Islet of Langerhans (tissue), 1 donor: Measurements from ENCODE around the gene BCAR3.
"Not testable (repeated sequence)": the region's sequence is repeated elsewhere in the genome, so short reads cannot be mapped to it uniquely, and the experiment has no call there.

Experiments used
- FAIRE-seq: peaks from one replicate; lab custom pipeline; 2011; peaks lifted over from hg19 to GRCh38; lab: Jason Lieb, UNC

Gene BCAR3

DNA sequence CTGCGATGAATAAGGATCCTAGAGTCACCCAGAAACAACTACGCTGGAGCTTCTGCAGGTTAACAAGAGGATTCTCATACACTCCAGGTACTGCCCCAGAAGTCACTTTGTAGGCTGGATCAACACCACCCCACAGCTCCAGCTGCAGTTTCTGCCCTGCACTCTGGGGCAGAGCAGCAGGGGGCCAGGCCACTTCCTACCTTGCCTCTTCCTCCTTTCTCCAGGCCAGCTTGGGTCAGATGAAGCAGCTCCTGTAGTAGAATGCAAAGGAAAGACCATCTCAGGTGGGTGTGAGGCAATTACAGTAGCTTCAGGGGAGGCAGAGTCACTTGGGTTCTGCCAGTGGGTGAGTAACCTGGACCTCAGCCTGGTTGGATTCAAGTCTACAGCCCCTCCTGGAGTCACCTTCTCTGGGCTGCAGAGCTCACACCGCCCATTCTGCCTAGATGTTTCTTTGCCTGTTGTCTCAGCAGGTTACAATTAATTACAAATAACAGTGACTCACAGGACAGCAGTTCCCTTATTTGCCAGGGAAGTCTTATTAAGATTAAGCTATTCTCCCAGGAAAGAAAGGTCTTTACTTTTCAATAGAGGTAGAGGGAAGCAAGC lies 24.4 kb upstream of the BCAR3 start:
- no peak for FAIRE-seq

GRCh38 chr1:93704052-93704451 lies 22.4 kb upstream of the BCAR3 start:
- FAIRE-seq = no peak

- FAIRE-seq = no peak
These were observed 22.0 kb upstream of the BCAR3 start for GRCh38 chr1:93703643-93704042.

- FAIRE-seq = no peak
These were observed 21.2 kb upstream of the BCAR3 start for GRCh38 chr1:93702828-93703183.

DNA sequence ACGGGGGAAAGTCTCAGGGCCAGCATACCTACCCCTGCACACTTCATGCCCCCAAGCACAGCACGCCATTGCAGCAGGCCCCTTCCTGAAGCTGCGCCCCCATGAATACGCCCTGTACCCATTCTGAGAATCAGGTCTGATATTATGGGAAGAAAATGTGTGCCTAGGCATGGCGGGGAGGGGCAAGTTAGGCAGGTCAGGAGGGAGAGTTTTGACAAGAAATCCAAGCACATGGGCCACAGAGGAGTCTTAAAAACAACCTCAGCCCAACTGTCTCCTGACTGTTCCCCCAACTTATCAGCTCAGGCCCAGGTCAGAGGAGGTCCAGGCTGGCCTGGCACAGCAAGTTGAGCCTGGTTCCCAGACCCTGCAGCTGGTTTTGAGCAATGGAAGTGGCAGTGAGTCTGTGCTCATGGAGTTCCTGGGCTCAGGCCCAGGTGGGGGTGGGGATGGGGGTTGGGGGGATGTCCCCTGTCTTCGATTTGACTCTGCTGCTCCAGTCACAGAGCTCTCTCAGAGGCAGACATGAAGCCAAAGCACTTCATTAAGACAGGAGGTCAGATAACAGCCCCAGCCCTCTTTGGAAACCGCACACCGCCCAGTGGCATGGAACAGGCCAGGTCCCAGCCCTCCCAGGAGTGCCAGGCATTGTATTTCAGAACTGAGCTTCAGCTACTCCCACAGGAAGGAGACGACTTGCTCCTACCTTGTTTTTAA lies 20.6 kb upstream of the BCAR3 start:
- no peak for FAIRE-seq

- no peak for FAIRE-seq
These were observed 20.0 kb upstream of the BCAR3 start for GRCh38 chr1:93701629-93702028.

DNA sequence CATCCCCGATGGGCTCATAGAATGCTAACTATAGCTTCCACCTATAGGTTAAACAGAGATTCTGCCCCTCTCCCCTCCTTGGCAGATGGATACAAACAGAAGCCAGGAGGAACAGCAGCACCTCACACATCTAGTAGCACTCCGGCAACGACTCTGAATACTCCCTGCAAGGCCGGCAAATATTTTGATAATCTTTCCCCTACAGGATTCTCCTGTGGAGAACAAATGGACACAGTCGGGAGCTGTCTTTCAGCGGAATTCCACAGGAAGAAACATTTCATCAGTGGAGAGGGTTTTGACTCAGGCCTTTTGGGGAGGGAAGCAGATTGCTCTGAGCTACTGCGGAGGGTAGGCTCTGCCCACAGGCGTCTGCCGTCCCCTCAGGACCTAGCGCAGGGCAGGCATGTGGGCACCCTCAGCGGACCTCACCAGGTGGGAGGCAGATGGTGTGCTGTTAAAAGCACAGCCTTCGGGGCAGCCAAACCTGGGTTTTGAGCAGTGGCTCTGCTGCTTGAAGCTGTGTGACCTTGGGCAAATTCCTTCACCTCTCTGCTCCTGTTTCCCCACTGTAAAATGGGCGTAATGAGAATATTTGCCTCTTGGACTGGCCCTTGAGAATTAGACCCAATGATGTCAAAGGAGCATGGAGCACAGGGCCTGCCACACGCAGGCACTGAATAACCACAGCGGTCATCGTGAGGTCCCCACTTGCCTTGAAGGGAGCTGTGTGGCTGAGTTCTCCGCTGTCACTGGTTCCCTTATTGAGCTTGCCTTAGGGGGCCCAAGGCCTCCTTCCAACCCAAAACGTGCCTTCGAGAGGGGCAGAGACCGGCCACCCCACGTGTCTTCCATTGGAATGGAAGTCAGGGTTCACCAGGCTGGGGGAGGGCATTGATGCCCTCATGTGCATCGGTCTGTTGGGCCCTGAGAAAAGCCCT lies 19.2 kb upstream of the BCAR3 start:
- no peak for FAIRE-seq

DNA sequence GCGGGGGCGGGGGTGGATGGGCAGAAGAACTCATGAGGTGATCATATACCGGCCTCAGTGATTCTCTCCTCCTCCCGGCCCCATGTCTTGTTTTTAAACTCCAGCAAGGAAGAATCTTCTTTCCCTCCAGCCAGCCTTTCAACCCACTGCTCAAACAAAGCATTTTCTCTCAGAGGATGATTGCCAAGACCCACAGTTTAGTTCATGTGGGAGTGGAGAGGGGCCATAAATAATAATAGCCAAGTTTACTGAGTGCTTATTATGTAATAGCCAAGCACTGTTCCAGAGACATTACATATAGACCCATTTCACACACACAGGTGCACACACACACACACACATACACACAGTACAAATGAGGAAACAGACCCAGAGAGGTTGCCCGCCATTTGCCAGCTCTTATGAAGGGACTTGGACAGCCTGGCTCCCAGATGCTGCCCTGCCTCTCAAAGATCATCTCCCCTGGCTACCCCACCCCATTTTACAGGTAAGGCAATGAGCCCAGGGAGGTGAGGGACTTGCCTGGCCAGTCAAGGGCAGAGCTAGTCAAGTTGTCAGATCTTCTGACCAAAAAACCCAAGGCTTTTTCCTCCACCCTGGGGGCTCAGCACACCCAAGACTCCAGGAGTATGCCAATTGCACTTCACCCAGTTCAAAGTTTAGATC lies 18.0 kb upstream of the BCAR3 start:
- no peak for FAIRE-seq

DNA sequence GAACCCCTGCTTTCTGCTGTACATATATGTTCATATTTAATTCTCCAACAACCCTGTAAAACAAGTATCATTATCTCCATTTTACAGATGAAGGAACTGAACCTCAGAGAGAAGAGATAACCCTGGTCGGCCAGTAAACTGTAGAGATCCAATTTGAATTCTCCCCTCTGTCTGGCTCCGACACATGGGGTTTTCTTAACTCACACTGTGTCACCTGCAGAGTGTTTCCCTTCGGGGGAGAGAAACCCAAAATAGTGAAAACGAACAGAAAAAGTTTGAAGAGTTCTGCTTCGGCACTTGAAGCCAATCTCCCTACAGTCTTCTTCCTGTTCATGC lies 17.4 kb upstream of the BCAR3 start:
- FAIRE-seq = no peak

- FAIRE-seq = no peak
These were observed 16.9 kb upstream of the BCAR3 start for GRCh38 chr1:93698329-93699048.

DNA sequence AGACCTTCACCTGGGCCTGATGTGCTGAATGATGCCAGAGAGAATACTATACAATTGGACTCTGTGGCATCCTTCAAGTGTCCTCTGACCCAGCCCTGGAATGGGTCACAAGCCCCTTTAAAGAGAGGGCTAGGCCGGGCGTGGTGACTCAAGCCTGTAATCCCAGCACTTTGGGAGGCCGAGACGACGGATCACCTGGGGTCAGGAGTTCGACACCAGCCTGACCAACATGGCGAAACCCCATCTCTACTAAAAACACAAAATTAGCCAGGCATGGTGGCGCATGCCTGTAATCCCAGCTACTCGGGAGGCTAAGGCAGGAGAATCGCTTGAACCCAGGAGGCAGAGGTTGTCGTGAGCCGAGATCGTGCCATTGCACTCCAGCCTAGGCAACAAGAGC lies 15.9 kb upstream of the BCAR3 start:
- not testable (repeated sequence) for FAIRE-seq

DNA sequence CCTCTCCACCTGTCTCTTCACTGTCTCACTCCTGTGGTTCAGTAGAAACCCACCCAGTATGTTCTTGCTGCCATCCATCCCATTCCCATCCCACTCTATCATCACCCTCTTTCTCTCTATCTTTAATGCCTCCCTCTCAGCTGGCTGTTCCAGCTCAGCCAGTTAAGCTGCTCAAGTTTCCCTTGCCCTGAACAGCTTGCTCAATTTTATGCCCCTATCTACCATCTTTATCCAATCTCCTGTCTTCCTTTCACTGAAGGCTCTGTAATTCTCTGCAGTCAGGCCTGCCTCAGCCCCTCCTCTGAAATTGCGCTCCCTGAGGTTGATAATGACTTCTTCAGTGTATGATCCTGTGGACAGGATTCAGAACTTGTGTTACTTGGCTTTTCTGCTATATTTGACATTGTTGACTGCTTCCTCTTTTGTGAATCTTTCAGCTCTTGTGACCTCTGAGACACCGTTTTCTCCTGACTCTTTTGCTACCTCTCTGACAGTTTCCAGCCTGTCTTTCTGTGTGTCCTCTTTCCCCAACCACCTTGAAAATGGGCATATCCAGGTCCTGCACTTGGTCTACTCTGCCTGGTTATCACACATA lies 13.9 kb upstream of the BCAR3 start:
- FAIRE-seq = no peak

DNA sequence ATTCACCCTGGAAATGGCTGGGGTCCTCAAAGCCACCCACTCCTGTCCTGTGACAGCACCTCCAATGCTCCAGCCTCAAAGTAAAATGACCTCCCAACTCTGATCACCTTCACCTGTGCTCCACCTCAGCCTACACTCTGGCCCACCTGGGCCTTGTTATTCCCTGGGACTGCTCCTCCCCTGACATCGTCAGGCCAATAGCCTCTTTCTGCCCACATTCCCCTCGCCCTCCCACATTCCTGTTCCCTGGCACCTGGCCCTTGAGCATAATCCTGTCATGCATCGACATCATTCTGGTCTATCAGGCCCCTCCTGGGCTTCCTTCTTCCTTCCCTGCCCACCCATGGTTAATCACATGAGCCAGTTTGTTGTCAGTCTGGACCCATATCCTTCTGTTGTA lies 13.2 kb upstream of the BCAR3 start:
- FAIRE-seq = no peak

DNA sequence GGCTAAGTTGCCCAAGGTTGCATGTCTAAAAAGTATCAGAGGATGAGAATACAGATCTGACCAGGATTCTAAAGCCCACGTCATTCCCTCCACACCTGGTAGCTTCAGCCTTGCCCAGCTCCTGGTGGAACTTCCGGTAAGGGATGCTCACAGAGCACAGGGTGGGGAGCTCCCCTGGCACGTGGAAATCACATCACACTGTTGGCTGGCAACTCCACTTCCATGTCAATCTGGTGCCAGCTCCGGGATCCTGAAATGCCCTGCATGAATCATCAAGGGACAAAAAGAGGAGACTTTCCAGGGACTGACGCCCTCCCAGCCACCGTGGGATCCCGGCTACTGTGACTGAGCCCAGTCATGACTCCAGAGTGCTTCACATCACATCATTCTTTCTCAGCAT lies 12.4 kb upstream of the BCAR3 start:
- no peak for FAIRE-seq

- no peak for FAIRE-seq
These were observed 11.4 kb upstream of the BCAR3 start for GRCh38 chr1:93692983-93693591.

- FAIRE-seq = no peak
These were observed 10.8 kb upstream of the BCAR3 start for GRCh38 chr1:93692451-93692861.

DNA sequence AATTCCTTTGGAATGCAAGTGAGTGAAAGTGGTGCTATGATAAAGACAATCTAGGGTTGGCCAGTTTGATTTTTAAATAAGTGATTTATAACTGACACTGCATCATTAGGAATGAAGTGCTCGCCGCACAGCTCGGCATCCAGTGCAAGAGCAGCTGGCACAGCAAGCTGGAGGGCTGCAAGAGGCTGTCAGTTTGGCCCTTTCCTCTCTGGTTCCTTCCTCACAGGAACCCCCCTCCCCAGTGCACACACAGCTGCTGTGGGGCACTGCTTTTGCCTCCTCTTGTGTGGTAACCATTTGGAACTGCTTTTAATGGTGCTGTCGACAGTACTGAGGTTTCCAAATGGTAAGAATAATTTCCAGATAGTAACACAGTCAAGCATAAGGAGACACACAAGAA lies 10.4 kb upstream of the BCAR3 start:
- no peak for FAIRE-seq

- FAIRE-seq = no peak
These were observed 9.5 kb upstream of the BCAR3 start for GRCh38 chr1:93690921-93691789.

DNA sequence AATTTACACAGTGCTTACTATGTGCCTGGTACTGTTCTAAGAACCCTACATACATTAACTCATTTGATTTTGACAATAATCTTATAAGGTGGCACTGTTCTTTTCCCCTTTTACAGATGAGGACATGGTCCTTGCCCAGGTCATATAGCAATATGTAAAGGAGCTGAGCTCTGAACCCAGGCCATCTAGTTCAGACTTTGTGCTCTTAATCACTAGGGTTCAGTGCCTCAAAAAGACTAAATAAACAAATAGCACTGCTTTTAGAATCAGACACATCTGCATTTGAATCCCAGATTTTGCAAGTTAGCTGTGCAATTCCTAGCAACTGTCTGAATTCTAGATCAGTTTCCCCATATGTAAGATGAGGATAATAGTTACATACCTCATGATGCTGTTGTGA lies 8.7 kb upstream of the BCAR3 start:
- no peak for FAIRE-seq

- FAIRE-seq = no peak
These were observed 8.0 kb upstream of the BCAR3 start for GRCh38 chr1:93689521-93690223.
